ENCODE measurements around the gene KIF5A. TPM values are rescaled to one million over a fixed set of nuclear protein-coding genes. Genes with fewer than 3 reads are reported as not detected.

Gene KIF5A
- total RNA-seq, 1 donor from 2014 or later: 0.14 TPM

DNA sequence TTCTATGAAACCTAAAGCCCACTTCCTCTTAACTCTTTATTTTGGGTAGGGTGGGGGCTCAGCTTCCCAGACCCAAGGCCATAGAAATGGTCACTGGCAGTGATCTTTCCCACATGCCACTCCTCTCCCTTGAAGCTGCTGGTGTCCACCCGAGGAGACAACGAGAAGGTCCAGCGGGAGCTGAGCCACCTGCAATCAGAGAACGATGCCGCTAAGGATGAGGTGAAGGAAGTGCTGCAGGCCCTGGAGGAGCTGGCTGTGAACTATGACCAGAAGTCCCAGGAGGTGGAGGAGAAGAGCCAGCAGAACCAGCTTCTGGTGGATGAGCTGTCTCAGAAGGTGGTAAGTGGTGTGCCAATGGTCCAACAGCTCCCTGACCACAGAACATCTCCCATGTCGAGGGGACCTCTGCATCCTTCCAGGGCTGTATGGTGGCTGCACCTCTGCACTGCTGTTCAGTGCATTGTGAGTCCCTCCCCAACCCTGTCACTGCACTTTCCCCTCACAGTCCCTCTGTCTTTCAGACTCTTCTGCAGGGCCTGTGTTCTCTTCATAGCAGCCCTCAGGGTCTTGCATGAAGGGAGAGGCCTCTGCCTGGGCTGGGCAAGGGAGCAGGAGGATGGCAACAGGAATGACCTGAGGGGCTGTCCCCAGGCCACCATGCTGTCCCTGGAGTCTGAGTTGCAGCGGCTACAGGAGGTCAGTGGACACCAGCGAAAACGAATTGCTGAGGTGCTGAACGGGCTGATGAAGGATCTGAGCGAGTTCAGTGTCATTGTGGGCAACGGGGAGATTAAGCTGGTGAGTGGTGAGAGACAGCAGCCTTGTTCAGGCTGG lies 22.3 kb downstream of the KIF5A start:
- TF ChIP-seq CTCF (IDR thresholded peaks at IDR 0.05): no peak
- ATAC-seq (no peak), DNase-seq (no peak)
- Histone ChIP-seq H3K36me3 (no peaks in the 10 kb centered on the region), H3K4me3 (no peak overlapping the region), H3K9me3 (no peaks in the 10 kb centered on the region), H3K27me3 (no peaks in the 10 kb centered on the region), H3K27ac (no peak overlapping the region), H3K4me1 (no peaks in the 10 kb centered on the region)
- intact Hi-C loops (cut with DNase I): no loop called here

DNA sequence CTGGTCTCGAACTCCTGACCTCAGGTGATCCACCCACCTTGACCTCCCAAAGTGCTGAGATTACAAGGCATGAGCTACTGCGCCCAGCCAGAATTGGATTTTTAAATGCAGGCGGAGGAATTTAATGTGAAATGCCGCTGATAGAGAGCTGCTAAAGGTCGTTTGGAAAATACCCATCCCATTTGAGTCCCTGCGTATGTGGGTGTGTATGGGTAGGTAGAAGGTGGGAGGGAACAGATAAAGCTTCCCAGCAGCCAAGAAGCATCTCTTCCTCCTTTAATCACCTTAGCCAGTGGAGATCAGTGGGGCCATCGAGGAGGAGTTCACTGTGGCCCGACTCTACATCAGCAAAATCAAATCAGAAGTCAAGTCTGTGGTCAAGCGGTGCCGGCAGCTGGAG lies 25.0 kb downstream of the KIF5A start:
- no peak for TF ChIP-seq CTCF (IDR thresholded peaks at IDR 0.05)
- Histone ChIP-seq H3K27me3 (no peaks in the 10 kb centered on the region), H3K4me3 (no peak overlapping the region), H3K4me1 (no peaks in the 10 kb centered on the region), H3K27ac (no peak overlapping the region), H3K9me3 (no peaks in the 10 kb centered on the region), H3K36me3 (no peaks in the 10 kb centered on the region)
- intact Hi-C loops (cut with DNase I): no loop called here
- DNase-seq (no peak), ATAC-seq (no peak)

- no peak for DNase-seq
- intact Hi-C loops (cut with DNase I): no loop called here
Measured at GRCh38 chr12:57575771-57576612, 26.1 kb downstream of the KIF5A start.

GRCh38 chr12:57576613-57577160 lies 26.8 kb downstream of the KIF5A start:
- ATAC-seq (no peak), DNase-seq (no peak)
- Histone ChIP-seq H3K4me3 (no peak overlapping the region), H3K4me1 (no peaks in the 10 kb centered on the region), H3K36me3 (no peaks in the 10 kb centered on the region), H3K27me3 (no peaks in the 10 kb centered on the region), H3K9me3 (no peaks in the 10 kb centered on the region), H3K27ac (no peak overlapping the region)
- intact Hi-C loops (cut with DNase I): no loop called here
- no peak for TF ChIP-seq CTCF (IDR thresholded peaks at IDR 0.05)

More at GRCh38 chr12:57575771-57576612, 26.1 kb downstream of the KIF5A start:
- Histone ChIP-seq H3K4me3 (no peak overlapping the region), H3K9me3 (no peaks in the 10 kb centered on the region), H3K27me3 (no peaks in the 10 kb centered on the region), H3K36me3 (no peaks in the 10 kb centered on the region), H3K4me1 (no peaks in the 10 kb centered on the region), H3K27ac (no peak overlapping the region)
- no peak for TF ChIP-seq CTCF (IDR thresholded peaks at IDR 0.05)
- no peak for ATAC-seq

DNA sequence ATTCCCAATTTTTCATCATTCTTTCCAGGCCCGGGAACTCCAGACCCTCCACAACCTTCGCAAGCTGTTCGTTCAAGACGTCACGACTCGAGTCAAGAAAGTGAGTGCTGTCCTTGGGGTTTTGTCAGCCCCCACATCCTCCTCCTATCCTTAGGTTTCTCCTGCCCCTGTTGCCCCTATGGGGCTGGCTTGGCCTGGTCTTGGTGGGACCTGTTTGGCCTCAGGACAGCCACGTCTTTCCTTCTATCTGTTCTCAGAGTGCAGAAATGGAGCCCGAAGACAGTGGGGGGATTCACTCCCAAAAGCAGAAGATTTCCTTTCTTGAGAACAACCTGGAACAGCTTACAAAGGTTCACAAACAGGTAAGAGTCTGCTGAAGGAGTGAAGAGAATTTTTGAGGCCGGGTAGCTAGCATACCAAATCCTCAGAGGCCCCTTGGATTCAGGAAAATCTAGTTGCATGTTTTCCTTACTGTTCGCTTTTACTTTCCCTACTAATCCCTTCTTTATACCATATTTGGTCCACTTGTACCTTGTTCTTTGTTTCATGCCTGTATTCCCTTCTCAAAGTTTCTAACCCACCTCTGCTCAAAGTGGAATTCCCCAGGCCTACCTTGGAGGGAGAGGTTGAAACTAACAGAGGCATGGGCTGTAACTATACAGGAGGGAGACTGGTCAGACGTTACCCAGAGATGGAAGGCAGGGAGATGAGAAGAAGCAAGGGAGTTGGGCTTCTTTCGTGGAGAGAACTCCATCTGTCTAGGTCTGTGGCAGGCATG lies 28.3 kb downstream of the KIF5A start:
- intact Hi-C loops (cut with DNase I): no loop called here
- no peak for DNase-seq

More for the DNA sequence above, 28.3 kb downstream of the KIF5A start:
- H3K9me3 ChIP-seq: no peaks in the 10 kb centered on the region
- no peaks in the 10 kb centered on the region for H3K27me3 ChIP-seq
- no peak overlapping the region for H3K27ac ChIP-seq
- no peaks in the 10 kb centered on the region for H3K4me1 ChIP-seq
- no peaks in the 10 kb centered on the region for H3K36me3 ChIP-seq
- no peak for TF ChIP-seq CTCF (IDR thresholded peaks at IDR 0.05)
- H3K4me3 ChIP-seq: no peak overlapping the region
- ATAC-seq: no peak

Measured in upper lobe of right lung (tissue), 1 donor.